Stimulated activated CD8-positive, alpha-beta memory T cell treated with anti-CD3 and anti-CD28 coated beads, Interleukin-15, amount 100 ng/mL, for 1 hour (primary cell): ENCODE measurements around the gene URI1.

Experiments
- DNase-seq: peaks from one replicate; pipeline ENCODE4 v3.0.0-alpha.2; 2020; ENCODE audit warnings: low read depth

URI1 gene

DNA sequence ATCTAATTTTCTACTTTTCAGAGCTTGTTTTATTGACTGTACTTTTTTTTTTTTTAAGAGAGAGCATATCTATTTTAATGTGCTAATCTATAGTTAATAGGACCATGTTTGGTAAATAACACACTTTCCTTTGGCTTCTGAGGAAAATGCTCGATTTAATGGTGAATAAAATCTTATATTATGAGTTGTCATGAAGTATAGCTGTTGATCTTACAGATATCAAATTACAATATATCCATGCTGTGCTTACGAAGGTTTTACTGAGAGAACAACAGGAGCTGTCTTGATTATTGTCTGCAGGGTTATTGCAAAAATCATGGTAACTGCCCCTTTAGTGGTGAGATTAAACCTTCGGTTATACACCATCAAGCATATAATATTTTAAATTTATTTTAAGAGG lies 29.6 kb downstream of the URI1 start:
- DNase-seq: no peak

- no peak for DNase-seq
Observed at GRCh38 chr19:29974701-29975100, 32.7 kb downstream of the URI1 start.

GRCh38 chr19:29976151-29976943 lies 34.3 kb downstream of the URI1 start:
- no peak for DNase-seq

DNA sequence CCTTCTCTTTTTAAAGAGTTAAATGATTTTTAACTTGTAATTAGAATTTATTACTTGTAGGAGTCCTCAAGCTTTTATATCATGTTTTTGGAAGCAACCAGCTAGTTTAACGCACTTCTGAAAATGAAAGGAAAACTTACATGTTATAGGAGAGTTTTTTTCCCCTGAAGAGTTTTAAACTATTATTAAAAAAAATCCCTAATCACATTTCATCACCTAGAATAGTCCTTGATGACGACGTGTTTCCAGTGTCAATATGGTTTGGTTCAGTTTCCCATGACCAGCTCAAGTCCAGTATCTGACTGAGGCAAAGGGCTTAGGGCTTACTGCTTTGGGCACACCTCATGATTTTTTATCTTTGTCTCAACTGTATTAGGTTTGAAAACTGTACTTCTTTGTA lies 36.0 kb downstream of the URI1 start:
- no peak for DNase-seq

DNA sequence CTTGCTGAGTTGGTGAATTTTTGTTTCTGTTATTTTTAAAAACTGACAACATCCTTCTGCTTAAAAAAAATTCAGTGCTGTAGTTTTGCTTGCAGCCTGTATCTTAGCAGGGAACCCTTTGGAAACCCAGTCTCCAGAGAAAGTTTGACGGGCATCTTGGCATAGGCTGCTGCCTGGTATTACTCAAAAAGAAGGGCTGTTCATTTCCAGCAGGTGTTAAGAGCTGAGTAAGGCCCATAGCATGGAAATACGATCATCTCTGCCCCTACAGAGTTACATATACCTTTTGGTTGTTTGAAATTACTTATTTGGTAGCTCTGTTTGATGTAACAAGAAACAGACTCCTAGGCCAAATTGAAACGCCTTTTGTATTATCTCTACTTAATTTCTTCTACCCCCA lies 41.5 kb downstream of the URI1 start:
- no peak for DNase-seq

DNA sequence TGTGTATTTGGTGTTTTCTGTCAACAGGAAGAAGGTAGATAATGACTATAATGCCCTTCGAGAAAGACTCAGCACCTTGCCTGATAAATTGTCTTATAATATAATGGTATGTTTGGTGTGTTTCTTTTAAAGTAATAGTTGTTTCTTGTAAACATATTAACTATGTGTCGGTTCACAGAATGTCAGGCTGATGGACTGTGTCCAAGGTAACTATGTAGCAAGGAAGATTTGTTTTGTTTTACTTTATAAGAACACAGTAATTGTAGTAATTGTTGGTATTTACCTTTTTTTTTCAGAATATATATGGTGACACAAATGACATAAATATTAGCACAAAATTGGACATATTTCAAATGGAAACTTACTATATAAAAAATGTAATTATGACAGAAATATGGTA lies 43.2 kb downstream of the URI1 start:
- no peak for DNase-seq

DNA sequence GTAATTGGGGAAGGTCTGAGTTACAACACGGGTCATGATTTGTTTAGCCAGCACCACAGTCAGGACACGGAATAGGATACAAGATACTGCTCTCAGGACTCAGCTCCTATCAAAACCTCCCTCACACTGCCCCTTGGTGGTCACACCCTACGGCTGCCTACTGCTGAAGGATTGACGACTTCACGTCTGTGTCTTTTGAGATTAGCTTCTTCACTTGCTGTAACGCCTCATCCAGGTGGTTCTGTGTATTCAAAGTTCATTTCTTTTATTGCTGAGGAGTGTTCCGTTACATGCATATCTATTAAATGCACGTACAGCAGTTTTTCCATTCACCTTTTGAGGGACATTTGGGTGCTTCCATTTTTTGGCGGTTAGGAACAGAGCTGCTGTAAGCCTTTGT lies 46.3 kb downstream of the URI1 start:
- DNase-seq: no peak

DNA sequence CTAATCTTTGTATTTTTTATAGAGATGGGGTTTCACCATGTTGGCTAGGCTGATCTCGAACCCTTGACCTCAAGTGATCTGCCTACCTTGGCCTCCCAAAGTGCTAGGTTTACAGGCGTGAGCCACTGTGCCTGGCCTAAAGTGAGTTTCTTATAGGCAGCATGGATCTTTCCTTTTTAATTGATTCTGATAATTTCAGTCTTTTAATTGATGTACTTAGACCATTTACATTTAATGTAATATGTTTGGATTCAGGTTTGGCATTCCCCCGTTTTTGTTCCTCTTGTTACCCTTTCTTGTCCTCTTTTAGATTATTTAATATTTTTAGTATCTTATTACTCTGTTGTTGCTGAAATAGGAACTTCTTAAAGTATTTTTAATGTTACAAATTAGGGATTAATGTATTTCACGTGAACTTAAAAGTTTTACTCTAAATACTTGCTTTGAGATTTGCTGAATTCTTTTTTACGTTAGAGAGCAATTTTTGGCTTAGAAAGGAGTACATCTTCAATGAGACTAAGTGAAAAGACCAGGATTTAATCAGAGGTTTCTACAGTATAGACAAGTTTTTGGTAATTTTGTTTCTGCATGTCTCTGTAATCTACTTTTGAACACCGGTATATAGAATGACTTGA lies 50.3 kb downstream of the URI1 start:
- no peak for DNase-seq

- no peak for DNase-seq
Observed at GRCh38 chr19:29999490-29999889, 57.5 kb downstream of the URI1 start.

DNA sequence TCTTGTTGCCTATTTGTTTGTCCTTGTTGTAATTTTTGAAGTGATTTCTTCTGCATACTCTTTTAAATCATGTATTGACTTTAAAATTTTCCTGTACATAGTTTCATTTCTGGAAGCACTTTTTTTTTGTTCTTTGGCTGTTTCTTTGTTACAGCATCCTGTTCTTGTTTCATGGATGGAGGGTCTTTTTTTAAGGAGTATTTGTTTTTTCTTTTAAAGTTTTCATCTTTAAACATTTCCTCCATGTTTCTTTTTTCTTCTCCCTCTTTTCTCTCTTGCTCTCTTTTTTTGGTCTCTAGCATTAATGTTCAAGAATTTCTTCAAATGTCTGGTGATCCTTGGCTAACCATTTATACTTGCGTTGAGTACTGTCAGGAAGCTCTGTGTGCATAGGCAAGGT lies 58.8 kb downstream of the URI1 start:
- no peak for DNase-seq

DNA sequence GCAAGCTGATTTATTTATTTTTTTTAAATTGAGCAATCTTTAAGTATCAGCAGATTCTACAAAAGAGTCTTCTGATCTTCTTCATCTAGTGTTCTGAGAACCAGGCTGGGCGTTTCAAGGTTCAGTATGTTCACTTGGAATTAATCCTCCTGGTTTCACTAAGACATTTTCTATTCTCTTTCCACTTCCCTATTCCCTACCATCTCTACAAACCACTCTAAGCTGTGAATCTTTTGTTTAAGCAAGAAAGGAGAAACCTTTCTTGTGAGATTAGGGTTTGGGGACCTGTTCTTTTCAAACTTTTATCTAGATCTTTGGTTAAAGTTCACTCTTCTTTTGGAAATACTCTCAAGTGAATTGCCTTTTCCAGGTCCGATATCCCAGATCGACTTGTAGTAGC lies 59.3 kb downstream of the URI1 start:
- DNase-seq: no peak

GRCh38 chr19:30001791-30002190 lies 59.8 kb downstream of the URI1 start:
- no peak for DNase-seq

- no peak for DNase-seq
Observed at GRCh38 chr19:30003866-30004265, 61.8 kb downstream of the URI1 start.

DNA sequence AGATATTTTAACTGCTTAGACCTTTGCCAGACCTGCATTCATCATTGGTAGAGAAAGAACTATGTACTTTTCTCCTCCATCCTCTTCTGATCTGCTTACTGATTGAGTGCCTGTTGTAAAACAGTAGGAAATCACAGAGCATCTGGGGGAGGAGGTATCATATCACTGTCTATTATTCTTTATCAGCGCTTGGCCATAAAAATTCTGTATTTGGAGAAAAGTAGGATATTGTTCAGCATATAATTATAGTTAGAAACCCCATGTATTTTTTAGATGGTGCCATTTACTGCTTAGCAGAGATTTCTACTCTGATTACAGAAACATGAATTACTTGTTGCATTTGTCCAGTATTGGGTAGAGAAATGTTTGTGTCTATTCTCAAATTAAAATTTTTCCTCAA lies 62.4 kb downstream of the URI1 start:
- no peak for DNase-seq

- no peak for DNase-seq
Observed at GRCh38 chr19:30006207-30006606, 64.2 kb downstream of the URI1 start.

- DNase-seq: no peak
Observed at GRCh38 chr19:30008169-30008568, 66.1 kb downstream of the URI1 start.

GRCh38 chr19:30009013-30009412 lies 67.0 kb downstream of the URI1 start:
- no peak for DNase-seq

- no peak for DNase-seq
Observed at GRCh38 chr19:30011051-30011578, 69.1 kb downstream of the URI1 start.

- no peak for DNase-seq
Observed at GRCh38 chr19:30014770-30015169, 72.7 kb downstream of the URI1 start.

GRCh38 chr19:30017172-30017571 lies 75.1 kb downstream of the URI1 start:
- DNase-seq: no peak

GRCh38 chr19:30020189-30020588 lies 78.2 kb downstream of the URI1 start:
- no peak for DNase-seq

DNA sequence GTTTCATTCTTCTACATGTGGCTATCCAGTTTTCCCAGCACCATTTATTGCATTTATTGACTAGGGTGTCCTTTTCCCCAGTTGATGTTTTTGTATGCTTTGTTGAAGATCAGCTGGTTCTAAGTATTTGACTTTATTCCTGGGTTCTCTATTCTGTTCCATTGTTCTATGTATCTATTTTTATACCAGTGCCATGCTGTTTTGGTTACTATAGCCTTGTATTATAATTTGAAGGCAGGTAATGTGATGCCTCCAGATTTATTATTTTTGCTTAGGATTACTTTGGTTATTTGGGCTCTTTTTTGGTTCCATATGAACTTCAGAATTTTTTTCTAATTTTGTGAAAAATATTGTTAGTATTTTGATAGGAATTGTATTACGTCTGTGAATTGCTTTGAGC lies 80.6 kb downstream of the URI1 start:
- DNase-seq: no peak

DNA sequence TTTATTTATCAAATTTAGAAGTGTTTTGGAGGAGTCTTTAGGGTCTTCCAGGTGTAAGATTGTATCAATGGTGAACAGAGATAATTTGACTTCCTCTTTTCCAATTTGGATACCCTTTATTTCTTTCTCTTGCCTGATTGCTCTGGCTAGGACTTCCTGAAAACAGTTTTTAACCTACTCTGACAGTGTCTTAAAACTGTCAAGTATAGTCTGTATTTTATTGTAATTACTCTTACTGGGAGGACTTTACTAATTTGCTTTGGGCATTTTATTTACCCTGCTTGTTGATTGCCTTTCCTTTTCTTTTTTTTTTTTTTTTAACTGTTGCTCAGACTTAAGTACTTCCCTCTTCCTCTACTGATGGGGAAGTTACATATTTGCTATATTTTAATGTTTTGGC lies 81.3 kb downstream of the URI1 start:
- DNase-seq: no peak

- no peak for DNase-seq
Observed at GRCh38 chr19:30024091-30024490, 82.1 kb downstream of the URI1 start.
